Measurements from ENCODE around the gene GALNT1. TPM values are rescaled to one million over a fixed set of nuclear protein-coding genes. Genes with fewer than 3 reads are reported as not detected.
A peak's percentile ranks its signal among the peaks of the same experiment; 100 is the strongest.

The GALNT1 gene
- total RNA-seq, 1 experiment from 2014 or later, result 62.6 TPM

- no peaks in the 10 kb centered on the region for H3K27me3 ChIP-seq
- H3K36me3 ChIP-seq, result no peaks in the 10 kb centered on the region
- H3K4me3 ChIP-seq, result no peak overlapping the region
- H3K9me3 ChIP-seq, result no peaks in the 10 kb centered on the region
- no peak for DNase-seq
These were observed 3.1 kb upstream of the GALNT1 start for GRCh38 chr18:35578481-35578880.

GRCh38 chr18:35578936-35579335 is 2.6 kb upstream of the GALNT1 start:
- Histone ChIP-seq H3K36me3 (no peaks in the 10 kb centered on the region), H3K9me3 (no peaks in the 10 kb centered on the region), H3K27me3 (no peaks in the 10 kb centered on the region), H3K4me3 (no peak overlapping the region)
- no peak for DNase-seq

GRCh38 chr18:35580701-35581539 is 620 bp upstream of the GALNT1 start:
- Histone ChIP-seq H3K4me3 (peak overlapping the region; percentile 62), H3K27me3 (no peaks in the 10 kb centered on the region), H3K36me3 (peaks cover 3% of the 10 kb centered on the region; the same call in 1 of the 2 replicates), H3K9me3 (no peaks in the 10 kb centered on the region)
- DNase-seq, result peak; percentile 52

- DNase-seq, result peak; percentile 19
- Histone ChIP-seq H3K36me3 (peaks cover 3% of the 10 kb centered on the region; the same call in 1 of the 2 replicates), H3K9me3 (peaks cover 3% of the 10 kb centered on the region; the same call in 1 of the 2 replicates), H3K27me3 (no peaks in the 10 kb centered on the region), H3K4me3 (peak overlapping the region; percentile 67)
These were observed 530 bp downstream of the GALNT1 start for GRCh38 chr18:35581898-35582641.

- Histone ChIP-seq H3K9me3 (peaks cover 13% of the 10 kb centered on the region), H3K27me3 (no peaks in the 10 kb centered on the region), H3K4me3 (peak overlapping the region; percentile 67), H3K36me3 (peaks cover 3% of the 10 kb centered on the region; the same call in 1 of the 2 replicates)
- no peak for DNase-seq
These were observed 1.5 kb downstream of the GALNT1 start for GRCh38 chr18:35582899-35583558.

GRCh38 chr18:35584735-35585134 is 3.2 kb downstream of the GALNT1 start:
- peaks cover 3% of the 10 kb centered on the region; the same call in 1 of the 2 replicates for H3K36me3 ChIP-seq
- H3K9me3 ChIP-seq, result peaks cover 27% of the 10 kb centered on the region
- H3K27me3 ChIP-seq, result no peaks in the 10 kb centered on the region
- no peak for DNase-seq
- no peak overlapping the region for H3K4me3 ChIP-seq

DNA sequence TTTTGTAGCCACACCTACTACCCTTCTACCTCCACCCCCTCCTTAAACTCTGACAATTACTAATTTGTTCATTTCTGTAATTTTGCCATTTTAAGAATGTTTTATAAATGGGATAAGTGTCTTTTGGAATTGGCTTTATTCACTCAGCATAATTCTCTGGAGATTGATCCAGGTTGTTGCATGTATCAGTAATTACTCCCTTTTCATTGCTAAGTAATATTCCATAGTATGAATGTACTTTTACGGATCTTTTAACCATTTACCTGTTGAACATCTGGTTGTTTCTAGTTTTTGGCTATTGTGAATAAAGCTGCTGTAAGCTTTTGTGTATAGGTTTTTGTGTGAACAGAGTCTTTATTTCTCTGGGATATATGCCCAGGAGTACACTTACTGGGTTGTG is 4.1 kb downstream of the GALNT1 start:
- Histone ChIP-seq H3K36me3 (peaks cover 3% of the 10 kb centered on the region; the same call in 1 of the 2 replicates), H3K9me3 (peaks cover 29% of the 10 kb centered on the region), H3K27me3 (no peaks in the 10 kb centered on the region), H3K4me3 (no peak overlapping the region)
- DNase-seq, result no peak

DNA sequence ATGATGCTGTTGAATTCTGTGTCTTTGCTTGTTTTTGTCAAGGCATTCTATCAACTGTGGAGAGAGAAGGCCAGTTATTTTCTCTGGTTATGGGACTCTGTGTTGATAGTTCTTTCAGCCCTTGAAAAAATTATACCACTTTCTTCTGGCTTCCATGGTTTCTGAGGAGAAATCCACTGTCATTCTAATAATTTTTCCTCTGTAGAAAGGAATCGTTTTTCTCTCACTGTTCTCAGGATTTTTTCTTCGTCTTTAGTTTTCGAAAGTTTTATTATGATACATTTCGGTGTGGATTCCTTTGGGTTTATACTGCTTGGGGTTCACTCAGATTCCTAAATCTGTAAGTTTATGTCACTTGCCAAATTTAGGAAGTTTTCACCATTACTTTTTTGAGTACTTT is 6.6 kb downstream of the GALNT1 start:
- no peak for DNase-seq
- peaks cover 29% of the 10 kb centered on the region for H3K9me3 ChIP-seq
- H3K36me3 ChIP-seq, result peaks cover 3% of the 10 kb centered on the region; the same call in 1 of the 2 replicates
- no peaks in the 10 kb centered on the region for H3K27me3 ChIP-seq
- H3K4me3 ChIP-seq, result no peak overlapping the region

DNA sequence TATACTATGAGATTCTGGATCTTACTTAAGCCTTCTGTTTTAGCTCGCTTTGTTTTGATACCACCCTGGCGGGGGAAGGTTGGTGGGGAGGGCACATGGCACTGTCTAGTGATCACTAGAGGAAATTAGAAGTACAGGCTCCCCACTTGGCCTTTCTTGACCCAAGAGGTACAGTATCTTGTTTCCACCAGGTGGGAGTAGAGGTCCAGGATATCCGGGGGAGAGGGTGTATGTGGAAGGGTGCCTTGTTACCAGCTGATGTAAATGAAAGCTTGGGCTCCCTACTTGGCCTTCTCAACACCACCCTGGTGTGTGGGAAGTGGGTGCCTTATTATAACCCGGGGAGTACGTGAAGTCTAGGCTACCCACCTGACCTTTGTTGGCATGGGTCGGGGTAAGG is 7.5 kb downstream of the GALNT1 start:
- DNase-seq, result no peak
- H3K9me3 ChIP-seq, result peaks cover 29% of the 10 kb centered on the region
- H3K27me3 ChIP-seq, result no peaks in the 10 kb centered on the region

DNA sequence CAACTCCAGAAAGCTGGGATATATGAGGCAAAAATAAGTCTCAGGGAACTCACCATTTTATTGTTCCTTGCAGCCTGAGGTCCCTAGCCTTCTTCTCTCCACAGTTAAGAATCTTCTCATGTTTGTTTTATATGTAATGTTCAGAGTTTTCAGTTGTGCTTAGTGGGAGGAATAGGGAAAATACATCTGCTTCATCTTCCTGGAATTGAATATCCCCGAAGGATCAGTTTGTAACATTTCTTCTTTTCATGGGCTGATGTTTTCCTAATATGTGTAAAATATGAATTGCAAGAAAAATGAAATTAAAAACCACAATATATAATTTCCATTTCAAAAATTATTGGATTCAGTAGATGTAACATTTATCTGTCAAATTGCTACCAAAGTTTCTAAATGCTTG is 8.0 kb downstream of the GALNT1 start:
- no peaks in the 10 kb centered on the region for H3K27me3 ChIP-seq
- H3K9me3 ChIP-seq, result peaks cover 29% of the 10 kb centered on the region

More for the DNA sequence above, 7.5 kb downstream of the GALNT1 start:
- Histone ChIP-seq H3K36me3 (peaks cover 3% of the 10 kb centered on the region; the same call in 1 of the 2 replicates), H3K4me3 (no peak overlapping the region)

GRCh38 chr18:35590935-35591334 is 9.4 kb downstream of the GALNT1 start:
- Histone ChIP-seq H3K27me3 (no peaks in the 10 kb centered on the region), H3K4me3 (no peak overlapping the region), H3K36me3 (no peaks in the 10 kb centered on the region)

More for the DNA sequence above, 8.0 kb downstream of the GALNT1 start:
- Histone ChIP-seq H3K36me3 (peaks cover 3% of the 10 kb centered on the region; the same call in 1 of the 2 replicates), H3K4me3 (no peak overlapping the region)
- no peak for DNase-seq

DNA sequence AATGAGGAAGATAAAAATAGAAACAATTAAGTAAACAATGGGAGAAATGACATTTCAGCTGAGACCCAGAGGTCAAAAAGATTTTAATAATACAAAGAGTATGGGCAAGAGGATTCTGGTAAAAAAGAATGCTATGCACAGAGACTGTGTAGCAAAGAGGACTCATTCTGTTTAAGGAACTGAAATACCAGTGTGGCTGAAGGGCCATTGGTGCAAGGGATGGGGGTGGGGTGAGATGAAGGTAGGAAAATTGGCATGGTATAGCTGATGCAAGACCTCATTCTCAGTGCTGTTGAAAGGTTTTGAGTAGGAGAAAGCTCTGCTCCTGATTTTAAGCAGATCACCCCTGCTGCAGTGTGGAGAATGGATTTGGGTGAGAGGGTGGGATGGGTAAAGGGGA is 10.8 kb downstream of the GALNT1 start:
- DNase-seq, result no peak
- Histone ChIP-seq H3K36me3 (no peaks in the 10 kb centered on the region; the same call in 1 of the 2 replicates), H3K4me3 (no peak overlapping the region), H3K9me3 (peaks cover 24% of the 10 kb centered on the region), H3K27me3 (no peaks in the 10 kb centered on the region)

More at GRCh38 chr18:35590935-35591334, 9.4 kb downstream of the GALNT1 start:
- H3K9me3 ChIP-seq, result peaks cover 29% of the 10 kb centered on the region
- DNase-seq, result no peak

DNA sequence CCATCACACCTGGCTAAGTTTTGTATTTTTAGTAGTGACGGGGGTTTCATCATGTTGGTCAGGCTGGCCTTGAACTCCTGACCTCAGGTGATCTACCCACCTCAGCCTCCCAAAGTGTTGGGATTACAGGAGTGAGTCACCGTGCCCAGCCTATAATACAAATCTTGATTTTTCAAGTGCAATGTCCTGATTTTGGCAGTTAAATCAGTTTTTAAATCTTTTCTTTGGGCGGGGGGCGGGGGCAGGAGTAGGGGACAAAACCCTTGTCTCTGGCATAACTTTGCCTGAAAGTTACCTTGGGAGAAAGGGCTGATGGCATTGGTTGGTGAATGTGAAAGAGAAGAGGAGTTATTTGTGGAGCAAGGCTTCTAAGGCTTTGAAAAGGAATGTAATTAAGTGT is 12.3 kb downstream of the GALNT1 start:
- H3K27me3 ChIP-seq, result no peaks in the 10 kb centered on the region
- H3K9me3 ChIP-seq, result peaks cover 10% of the 10 kb centered on the region
- no peaks in the 10 kb centered on the region; the same call in 1 of the 2 replicates for H3K36me3 ChIP-seq
- no peak for DNase-seq
- H3K4me3 ChIP-seq, result no peak overlapping the region

DNA sequence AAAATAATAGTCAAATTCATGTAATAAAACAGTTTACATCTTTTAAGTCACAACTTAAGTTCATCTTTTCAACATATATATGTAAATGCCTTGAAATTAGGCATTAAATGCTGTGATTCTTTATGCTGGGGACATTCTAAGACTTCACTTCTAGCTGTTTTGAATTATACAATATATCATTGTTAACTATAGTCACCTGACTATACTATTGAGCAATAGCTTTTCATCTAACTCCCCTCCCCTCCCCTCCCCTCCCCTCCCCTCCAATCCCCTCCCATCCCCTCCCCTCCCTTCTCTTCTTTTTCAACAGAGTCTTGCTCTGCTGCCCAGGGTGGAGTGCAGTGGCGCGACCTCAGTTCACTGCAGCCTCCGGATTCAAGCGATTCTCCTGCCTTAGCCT is 16.2 kb downstream of the GALNT1 start:
- no peak for DNase-seq
- Histone ChIP-seq H3K4me3 (no peak overlapping the region), H3K9me3 (peaks cover 18% of the 10 kb centered on the region), H3K27me3 (no peaks in the 10 kb centered on the region), H3K36me3 (no peaks in the 10 kb centered on the region; the same call in 1 of the 2 replicates)

DNA sequence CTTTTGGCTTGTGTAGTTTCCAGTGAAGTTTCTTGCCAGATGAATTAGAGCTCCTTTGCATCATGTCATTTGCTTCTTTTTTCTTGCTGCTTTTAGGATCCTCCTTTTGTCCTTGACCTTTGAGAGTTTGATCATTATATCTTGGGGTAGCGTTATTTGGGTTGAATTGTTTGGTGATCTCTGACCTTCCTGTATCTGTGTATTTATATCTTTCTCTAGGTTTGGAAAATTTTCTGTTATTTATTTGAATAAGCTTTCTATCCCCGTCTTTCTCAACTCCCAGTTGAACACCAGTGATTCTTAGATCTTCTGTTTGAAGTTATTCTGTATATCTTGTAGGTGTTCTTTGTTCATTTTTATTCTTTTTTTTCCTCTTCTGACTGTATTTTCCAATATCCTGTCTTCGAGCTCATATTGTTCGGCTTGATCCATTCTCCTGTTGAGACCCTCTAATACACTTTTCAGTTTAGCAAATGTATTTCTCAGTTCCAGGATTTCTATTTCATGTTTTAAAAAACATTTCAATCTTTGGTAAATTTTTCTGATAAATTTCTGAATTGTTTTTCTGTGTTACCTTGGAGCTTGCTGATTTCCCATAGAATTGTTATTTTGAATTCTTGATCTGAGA is 20.8 kb downstream of the GALNT1 start:
- Histone ChIP-seq H3K27me3 (no peaks in the 10 kb centered on the region), H3K36me3 (no peaks in the 10 kb centered on the region; the same call in 1 of the 2 replicates), H3K4me3 (no peak overlapping the region), H3K9me3 (peaks cover 19% of the 10 kb centered on the region)
- DNase-seq, result no peak

GRCh38 chr18:35603008-35603407 is 21.5 kb downstream of the GALNT1 start:
- Histone ChIP-seq H3K36me3 (no peaks in the 10 kb centered on the region; the same call in 1 of the 2 replicates), H3K27me3 (no peaks in the 10 kb centered on the region)

More at GRCh38 chr18:35603008-35603407, 21.5 kb downstream of the GALNT1 start:
- Histone ChIP-seq H3K4me3 (no peak overlapping the region), H3K9me3 (peaks cover 19% of the 10 kb centered on the region)
- no peak for DNase-seq

Measured in MG63 (cell line).